Right renal cortex interstitium (tissue), 3 donors: ENCODE results near the gene CDH13. TPM values are rescaled to one million over a fixed set of nuclear protein-coding genes. Genes with fewer than 3 reads are reported as not detected.

Source experiments
- DNase-seq, 3 donors: peaks; one replicate each; pipeline ENCODE4 v3.0.0-alpha.2; 2013; ENCODE audit warnings: low read depth in 3 of 3, low spot score in 2 of 3
- polyA plus RNA-seq, 3 donors: library from polyadenylated mRNA; unstranded; fragments of 120-200 nt; gene quantifications; one replicate each; pipeline ENCODE4 v1.2.1, GENCODE V29; 2013; ENCODE audit not compliant: insufficient read length in 3 of 3

CDH13 gene
- polyA plus RNA-seq, 3 donors: 9.4 to 16.2 (median 14.7) TPM

GRCh38 chr16:83312015-83312717 lies 685.4 kb downstream of the CDH13 start:
- DNase-seq: no peak

GRCh38 chr16:83312718-83313245 lies 686.0 kb downstream of the CDH13 start:
- DNase-seq: no peak

- no peak for DNase-seq
Measured at GRCh38 chr16:83315271-83315670, 688.5 kb downstream of the CDH13 start.

GRCh38 chr16:83316458-83316857 lies 689.7 kb downstream of the CDH13 start:
- no peak for DNase-seq

GRCh38 chr16:83318390-83318789 lies 691.6 kb downstream of the CDH13 start:
- no peak for DNase-seq

- DNase-seq: no peak
Measured at GRCh38 chr16:83328936-83329335, 702.2 kb downstream of the CDH13 start.

- no peak for DNase-seq
Measured at GRCh38 chr16:83329441-83329840, 702.7 kb downstream of the CDH13 start.

- DNase-seq: no peak
Measured at GRCh38 chr16:83330251-83330650, 703.5 kb downstream of the CDH13 start.

GRCh38 chr16:83335076-83335475 lies 708.3 kb downstream of the CDH13 start:
- DNase-seq: no peak

GRCh38 chr16:83336603-83337002 lies 709.8 kb downstream of the CDH13 start:
- DNase-seq: no peak

- no peak for DNase-seq
Measured at GRCh38 chr16:83338138-83338537, 711.4 kb downstream of the CDH13 start.

- DNase-seq: no peak
Measured at GRCh38 chr16:83338941-83339340, 712.2 kb downstream of the CDH13 start.

GRCh38 chr16:83343935-83344366 lies 717.2 kb downstream of the CDH13 start:
- no peak for DNase-seq

- no peak for DNase-seq
Measured at GRCh38 chr16:83345846-83346640, 719.3 kb downstream of the CDH13 start.

- no peak for DNase-seq
Measured at GRCh38 chr16:83348991-83349390, 722.2 kb downstream of the CDH13 start.

GRCh38 chr16:83350481-83350880 lies 723.7 kb downstream of the CDH13 start:
- no peak for DNase-seq

- no peak for DNase-seq
Measured at GRCh38 chr16:83351846-83352245, 725.1 kb downstream of the CDH13 start.

- DNase-seq: no peak
Measured at GRCh38 chr16:83353241-83353640, 726.5 kb downstream of the CDH13 start.

GRCh38 chr16:83354015-83354414 lies 727.2 kb downstream of the CDH13 start:
- DNase-seq: no peak

GRCh38 chr16:83355570-83356218 lies 728.9 kb downstream of the CDH13 start:
- no peak for DNase-seq

GRCh38 chr16:83356266-83356665 lies 729.5 kb downstream of the CDH13 start:
- peak in 1 of 3 donors; percentile 3 for DNase-seq
